G401 (cell line): ENCODE data around the gene CPEB4. TPM values are rescaled to one million over a fixed set of nuclear protein-coding genes. Genes with fewer than 3 reads are reported as not detected.

Experiments used
- DNase-seq: peaks from one replicate; pipeline ENCODE4 v3.0.0-alpha.2; 2015; ENCODE audit warnings: low spot score
- in situ Hi-C: cut with HindIII; loops from 2 replicates; pipeline ENCODE4 v1.10.0; 2016; ENCODE audit warnings: low sequenced_read_pairs, mixed read lengths
- total RNA-seq: library from RNA; depleted of rRNA; stranded (reverse); fragments of >200 nt; shearing (Covaris generic); gene quantifications from 2 replicates; pipeline ENCODE4 v1.2.3, GENCODE V29; 2014

The CPEB4 gene
- total RNA-seq, 1 experiment from 2014 or later = 6.6 TPM

DNA sequence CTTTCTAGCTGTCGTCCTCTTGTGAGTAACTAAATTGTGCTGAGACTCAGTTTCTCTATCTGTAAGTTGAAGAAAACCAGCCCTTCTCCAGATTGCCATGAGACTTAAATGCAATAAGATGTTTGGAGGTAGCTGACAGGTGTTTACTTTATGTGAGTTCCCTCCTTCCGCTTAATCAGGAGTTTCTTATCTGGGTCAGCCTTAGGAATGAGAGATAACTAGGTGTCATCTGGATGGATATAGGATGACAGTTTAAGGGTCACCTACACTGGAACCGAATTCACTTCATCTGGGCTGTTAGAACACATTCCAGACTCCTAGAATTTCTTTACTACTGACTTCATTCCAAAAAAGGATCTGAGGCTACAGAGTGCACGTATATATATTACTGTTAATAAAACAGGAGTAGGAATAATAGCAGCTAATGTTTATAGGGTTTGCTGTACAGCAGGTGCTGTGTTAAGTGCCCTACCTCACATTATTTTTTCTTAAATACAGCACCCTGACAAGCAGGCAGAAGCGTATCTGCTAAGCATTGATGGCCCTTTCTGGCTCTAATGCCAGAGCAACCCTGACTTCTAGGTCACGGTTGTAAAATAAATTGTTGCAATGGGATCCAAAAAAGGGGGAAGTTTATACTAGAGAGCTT, 30.0 kb upstream of the CPEB4 start:
- DNase-seq = no peak

DNA sequence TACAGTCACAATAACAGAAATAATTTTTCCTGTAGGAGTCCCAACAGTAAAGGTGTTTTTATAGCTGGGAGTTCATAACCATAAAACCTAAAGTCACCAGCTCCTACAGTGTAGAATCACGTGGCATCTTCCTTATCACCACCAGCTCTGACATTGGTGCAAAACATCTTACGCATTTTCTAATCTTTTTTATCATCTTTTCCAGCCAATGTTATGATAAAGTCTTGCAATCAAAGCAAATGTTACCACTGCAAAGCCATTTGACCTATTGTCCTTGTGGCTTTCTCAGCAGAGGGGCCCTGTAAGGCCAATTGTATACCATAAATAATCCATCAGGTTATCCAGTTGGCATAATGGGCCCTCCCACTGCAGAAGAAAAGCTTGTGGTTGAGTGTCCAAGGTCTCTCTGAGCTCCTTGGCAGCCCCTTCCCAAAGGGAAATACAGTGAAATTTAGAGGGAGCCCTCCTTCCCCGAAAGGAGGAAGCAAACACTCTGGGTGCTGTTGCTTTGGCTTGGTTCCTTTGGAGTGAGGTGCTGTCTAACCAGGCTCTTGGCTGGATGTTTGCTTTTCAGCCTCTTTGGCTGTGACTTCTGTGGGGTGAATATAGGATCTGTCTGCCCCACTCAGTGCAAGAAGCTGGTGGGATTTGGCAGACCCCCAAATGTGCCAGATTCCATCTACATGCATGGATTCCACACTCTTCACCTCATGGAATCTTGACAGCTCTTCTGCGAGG, 29.3 kb upstream of the CPEB4 start:
- no peak for DNase-seq
- in situ Hi-C loops = no loop called here

More for the DNA sequence above, 30.0 kb upstream of the CPEB4 start:
- in situ Hi-C loops = no loop called here

DNA sequence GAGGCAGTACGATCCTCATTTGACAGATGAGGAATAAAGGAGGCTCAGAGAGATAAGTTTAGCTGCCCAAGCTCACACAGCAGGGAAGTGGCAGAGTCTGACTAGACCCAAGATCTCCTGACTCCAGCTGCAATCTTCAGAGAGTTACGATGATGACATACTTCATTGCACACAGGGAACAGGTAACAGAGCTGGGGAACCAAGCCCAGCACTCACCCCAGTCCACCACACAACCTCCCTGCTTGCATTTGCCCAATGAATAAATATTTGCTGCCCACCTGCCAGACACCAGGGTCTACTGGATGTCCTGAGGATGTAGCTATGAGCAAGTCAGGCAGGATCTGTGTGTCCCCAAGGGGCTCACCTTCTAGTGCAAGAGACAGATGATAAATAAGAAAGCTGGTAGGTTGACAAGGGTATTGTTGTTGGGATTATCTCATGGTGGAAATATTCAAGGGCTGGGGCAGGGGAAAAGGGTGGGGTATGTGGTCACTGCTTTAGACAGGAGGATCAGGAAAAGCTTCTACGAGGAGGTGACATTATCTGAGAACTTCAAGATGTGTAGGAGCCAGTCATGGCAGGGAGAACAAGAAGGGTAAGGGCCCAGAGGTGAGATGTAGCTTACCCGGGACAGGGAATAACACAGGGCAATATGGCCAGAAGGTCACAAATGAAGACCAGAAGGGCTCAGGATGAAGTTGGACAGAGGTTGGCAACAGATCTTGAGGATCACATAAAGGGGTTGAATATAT, 28.6 kb upstream of the CPEB4 start:
- in situ Hi-C loops = no loop called here
- no peak for DNase-seq

DNA sequence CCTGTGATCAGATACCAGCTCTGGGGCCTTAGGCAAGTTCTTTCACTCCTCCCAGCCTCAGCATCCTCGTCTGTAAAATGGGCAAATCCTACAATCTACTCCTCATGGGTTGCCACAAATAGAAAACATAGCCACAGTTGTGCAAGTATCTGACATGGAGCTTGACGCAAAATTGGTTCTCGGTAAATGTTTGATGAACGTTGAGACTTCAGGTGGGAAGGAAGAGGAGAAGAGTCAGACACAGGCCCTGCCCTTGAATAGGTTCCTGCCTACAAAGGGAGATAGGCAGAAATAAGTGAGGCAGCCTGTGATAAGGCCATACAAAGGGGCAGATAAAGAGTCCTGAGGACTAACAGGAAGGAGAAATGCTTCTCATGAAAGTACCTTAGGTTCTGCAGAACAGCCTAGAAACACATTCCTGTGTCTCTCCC, 26.1 kb upstream of the CPEB4 start:
- in situ Hi-C loops = no loop called here
- DNase-seq = no peak

DNA sequence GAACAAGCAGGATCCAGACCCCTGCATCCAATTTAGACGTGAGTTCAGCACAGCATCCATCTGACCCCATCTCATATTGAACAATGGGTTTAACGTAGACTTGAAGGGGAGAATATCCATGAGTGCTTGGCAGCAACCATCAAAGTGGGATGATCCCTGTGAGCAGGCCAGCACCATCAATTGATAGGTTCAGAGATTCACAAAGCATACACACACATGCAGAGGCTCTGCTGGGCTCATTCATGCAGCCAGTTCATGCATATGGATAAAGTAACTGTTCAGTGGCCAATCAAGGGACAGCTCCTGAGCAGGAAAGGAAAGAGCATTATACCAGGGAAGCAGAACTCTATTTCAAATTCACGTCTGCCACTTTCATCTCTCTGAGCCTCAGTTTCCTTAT, 24.8 kb upstream of the CPEB4 start:
- DNase-seq = no peak
- in situ Hi-C loops = no loop called here

DNA sequence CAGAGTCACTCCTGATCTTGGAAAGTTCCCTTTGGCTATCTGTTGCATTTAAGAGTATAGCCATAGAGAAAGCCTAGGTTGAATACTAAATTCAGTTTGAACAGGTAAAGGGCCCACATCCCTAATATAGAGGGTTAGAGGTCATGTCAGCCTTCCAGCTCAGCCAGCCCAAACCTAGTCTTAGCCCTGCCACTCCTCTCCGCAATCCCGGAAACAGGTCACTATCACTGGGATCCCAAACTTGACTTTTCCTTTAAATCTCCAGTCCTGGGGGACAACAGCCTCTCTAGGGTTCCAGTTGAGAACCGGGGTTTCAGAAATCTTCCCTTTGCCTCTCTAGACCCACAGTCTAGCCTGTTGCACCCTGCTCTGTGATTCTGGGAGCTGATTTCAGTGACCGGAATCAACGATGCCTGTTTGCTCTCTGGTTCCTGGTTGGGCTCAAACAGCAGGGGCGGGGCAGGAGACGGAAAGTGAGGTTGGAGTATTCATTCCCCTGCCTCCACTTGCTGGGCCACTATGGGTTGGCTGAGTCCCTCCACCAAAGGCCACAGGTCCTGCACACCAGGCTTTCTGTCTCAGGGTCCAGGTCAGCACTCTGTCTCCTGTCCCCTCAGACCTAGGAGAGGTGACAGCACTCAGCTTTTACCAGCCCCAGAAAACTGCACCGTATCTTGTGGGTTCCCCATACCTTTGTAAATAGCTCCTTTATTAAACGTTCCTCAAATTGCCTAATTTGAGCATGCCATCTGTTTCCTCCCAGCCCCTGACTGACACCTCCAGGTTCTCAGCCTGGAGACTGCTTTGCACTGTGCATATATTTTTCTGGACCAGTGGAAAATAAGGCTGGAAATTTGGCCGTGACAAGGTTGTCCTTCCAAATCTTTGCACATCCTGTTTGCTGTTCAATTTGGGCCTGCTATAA, 23.8 kb upstream of the CPEB4 start:
- in situ Hi-C loops = no loop called here
- peak; percentile 50 for DNase-seq

DNA sequence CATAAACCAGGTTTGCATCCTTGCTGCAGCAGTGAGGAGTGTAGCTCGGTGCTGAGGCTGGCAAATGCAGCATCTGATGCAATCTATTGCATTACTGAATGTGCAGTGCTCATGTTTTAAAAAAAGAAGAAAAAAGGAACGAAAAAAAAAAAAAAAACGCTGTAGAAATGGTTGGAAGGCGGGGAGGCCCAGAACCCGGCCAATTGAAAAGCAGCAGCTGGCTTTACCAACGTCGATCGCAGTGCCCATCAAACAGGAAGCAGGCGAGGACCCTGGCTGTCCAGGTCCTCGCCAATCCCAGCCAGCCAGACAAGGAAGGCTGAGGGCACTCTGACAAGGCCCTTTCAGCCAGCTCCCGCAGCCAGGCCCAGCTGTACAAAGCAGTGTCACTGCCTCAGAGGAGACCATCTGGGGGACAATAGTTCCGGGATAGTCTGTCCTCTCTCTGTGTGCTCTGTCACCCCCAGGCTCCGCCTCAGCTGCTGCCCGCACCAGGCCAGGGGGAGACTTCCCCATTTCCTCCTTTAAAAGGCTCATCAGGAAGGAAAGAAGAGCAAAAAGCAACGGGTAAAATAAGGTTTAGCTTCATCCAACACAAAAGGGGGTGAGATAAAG, 21.8 kb upstream of the CPEB4 start:
- peak; percentile 19 for DNase-seq
- in situ Hi-C loops = no loop called here

DNA sequence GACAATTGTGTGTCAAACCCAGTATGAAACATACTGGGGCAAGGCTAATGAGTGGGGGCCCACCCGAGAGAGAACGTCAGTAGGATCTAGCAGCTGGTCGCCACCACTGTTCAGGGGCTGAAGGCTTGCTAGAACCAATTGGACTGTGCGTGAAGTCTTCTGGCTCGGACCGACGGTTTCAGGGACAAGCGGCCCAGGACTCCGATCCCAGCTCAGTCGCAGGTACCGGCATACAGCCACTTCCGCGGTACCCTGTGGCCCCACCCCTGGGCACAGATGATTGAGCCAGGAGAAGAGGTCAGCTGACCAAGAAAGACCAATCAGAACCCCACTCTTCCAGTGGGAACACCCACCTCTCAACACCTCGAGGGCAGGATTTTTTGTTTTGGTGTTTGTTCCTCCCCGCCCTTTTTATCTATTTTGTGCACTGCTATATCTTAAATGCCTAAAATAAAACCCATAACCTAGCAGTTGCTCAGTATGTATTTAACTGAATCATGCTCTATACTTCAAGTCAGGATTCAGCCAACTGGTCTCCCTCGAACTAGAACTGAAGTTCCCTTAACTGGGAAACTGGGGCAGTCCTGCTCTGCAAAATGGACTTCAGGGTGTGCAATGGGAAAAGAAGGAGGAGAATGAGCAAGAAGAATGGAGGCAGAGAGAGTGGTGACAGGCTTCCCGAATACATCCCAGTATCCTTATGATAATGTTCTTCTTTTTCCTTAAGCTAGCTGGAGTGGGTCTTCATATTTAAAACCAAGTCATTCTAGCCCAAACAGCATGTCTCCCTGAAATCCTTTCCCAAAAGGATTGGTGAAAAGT, 21.1 kb upstream of the CPEB4 start:
- DNase-seq = no peak
- in situ Hi-C loops = no loop called here

DNA sequence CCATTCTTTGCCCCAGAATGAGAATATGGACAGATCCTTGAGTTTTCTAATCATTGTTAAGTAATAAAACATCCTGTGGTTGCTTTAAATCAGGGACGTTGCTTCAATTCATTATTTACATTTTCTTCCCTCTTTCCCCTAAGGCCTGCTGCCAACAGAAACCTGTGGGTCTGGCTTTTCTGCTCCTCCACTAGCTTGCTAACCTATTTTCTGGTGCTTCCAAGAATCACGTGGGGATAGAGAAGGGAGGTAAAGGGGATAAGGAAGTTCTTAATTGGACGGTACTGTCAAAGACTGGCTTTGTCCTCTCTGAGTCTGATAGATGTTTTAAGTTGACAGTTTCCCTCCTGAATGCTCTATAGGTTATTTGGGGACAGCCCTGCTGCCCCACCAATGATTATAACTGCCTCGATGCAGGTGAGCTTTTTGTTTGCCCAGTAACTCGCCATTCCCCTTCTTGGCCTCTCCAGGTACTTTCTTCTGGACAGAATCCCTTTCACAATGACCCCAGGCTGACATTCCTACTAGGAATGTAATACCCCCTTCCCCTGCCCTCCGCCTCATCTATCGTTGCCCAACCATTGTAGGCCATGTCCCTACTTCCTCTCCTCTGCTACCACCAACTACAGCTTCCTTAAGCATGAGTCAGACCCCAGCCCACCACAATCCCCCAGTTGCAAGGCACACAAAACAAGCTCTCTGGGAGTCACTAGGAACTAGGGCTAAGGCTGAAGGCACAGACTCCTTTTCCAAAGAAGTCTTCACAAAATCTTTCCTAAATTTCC, 19.9 kb upstream of the CPEB4 start:
- no peak for DNase-seq
- in situ Hi-C loops = no loop called here

DNA sequence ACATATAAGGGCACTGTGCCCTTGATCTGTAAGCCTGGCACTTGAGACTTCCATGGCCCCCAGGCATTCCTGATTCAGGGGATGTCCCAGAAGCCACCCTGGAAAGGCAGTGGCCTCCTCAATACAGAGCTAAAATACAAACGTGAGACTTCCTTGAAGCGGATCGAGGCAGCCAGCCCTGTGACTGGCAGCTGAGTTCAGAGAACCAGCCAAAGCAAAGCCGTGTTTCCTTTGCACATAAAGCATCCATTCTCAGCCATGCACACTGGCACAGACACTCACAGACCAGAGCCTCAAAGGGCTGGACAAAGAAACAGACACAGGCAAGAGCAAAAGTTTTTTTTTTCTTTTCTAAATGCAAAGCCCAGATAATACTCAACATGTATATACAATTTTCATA, 18.8 kb upstream of the CPEB4 start:
- DNase-seq = no peak
- in situ Hi-C loops = no loop called here

DNA sequence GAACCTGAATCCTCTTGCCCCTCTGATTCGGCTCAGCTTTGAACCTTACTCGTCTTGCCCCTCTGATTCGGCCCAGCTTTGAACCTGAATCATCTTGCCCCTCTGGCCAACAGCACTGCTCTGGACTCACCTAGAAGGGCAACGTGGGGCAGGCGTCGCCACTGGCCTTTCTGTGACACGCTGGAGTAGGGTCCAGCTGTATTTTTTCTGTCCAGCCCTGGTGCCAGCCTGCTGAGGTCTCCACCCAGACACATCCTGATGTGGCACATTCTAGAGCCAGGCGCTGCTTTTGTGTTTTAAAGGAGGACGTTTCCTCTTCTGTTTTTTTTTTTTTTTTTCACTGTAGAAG, 15.2 kb upstream of the CPEB4 start:
- in situ Hi-C loops = no loop called here
- no peak for DNase-seq

DNA sequence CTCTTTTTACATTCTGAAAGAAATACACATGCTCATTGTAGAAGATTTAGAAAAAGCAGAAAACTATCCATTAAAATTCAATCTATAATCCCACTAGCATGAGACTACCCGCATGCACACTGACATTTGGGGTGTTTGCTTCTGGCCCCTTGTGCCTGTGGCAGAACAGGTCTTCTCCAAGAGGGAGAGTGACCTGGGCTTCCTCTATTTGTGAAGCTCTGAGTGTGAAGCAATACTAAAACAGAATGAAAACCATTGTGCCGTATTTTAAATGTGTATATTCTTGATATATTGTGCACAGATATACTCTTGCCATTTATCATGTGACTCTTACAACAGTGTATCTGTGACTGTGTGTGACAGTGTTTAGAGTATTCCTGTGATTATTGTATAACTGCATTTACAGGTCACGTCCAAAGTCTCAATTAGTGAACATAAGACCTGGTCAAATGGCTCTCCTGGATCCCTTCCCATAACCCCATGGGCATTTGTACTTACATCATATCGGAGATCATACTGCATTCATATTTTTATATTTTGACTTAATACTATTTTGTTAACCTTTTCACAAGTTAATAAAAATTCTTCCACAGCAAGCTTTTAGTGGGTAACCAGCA, 14.7 kb upstream of the CPEB4 start:
- in situ Hi-C loops = no loop called here
- DNase-seq = no peak

DNA sequence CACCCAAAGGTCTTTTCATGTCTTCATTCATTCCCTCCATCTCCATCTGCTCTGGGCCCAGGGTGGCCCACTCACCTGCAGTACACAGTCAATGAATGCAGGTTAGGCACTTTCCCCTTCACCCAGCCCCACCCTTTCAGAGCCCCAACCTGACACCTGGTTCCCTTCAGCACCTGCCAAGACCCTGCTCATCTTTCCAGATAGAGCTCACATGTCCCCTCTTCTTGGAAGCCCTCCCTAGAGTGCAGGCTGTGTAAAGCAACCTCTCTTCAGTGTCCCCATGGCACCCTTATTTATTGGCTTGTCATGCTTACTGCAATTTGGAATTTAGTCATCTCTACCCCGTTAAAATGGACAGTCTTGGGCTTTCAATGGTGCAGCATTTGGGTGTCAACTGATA, 13.0 kb upstream of the CPEB4 start:
- in situ Hi-C loops = no loop called here
- DNase-seq = no peak

DNA sequence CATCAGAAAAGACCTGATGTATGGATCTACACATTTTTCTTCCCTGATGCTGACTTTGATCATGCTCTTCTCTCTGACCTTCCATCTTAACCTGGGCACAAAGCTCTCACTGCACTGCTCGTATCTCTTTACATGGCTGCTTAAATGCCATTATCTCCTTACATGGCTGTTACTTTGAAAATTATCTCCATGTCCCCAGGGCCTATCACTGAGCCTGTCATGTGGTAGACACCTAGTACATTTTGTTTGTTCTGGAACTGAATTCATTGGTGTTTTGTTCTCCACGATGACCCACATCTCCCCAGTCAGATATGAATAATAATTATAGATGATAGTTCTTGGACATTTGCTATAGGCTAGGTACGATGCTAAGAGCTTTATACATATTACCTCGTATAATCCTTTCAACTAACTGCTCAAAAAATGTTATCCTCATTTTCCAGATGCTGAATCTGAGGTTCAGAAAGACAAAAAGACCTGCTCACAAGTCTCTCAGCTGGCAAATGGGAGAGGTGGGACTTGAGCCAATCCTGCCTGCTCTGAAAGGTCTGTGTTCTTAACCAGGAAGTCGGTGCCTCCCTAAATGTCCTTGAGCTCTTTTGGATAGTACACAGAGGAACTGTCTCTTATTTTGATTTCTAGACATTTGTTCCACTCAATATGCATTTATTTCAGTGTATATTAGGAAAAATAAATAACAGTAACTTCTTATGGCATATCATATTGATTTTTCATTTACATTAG, 9.8 kb upstream of the CPEB4 start:
- no peak for DNase-seq
- in situ Hi-C loops = no loop called here

DNA sequence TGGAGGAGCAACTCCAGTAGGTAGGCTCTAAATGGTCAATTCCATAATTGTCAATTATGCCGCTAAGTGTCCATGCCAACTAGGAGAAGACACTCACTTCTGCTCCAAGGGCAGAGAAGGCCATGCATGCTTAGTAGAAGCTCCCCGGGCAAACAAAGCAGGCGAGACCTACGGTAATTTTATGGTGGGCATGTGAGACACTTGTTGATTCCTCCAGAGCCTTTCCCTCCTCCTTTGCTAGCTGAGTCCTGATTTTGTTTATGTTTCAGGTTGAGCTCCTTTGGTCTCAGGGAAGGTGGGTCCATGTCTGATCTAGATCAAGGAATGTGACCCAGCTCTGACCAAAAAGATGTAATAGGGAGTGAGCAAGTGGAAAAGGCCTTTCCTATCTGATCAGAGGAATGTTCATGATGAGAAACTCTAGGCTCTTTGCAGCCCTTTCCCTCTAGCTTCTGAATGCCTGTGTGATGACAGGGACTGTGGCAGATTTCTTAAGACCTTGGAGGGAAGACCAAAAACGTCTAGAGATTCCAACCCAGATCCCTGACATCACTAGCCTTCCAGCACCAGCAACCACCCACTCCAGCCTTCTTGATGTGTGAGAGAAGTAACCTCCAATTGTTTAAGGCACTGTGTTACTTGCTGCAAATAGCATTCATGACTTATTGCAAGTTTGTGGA, 7.7 kb upstream of the CPEB4 start:
- in situ Hi-C loops = no loop called here
- no peak for DNase-seq
